Cardiac fibroblast (primary cell): ENCODE results near the gene SIRT7.

Experiments used
- DNase-seq, 2 donors: peaks; one replicate each; pipeline versions ENCODE4 v3.0.0 to v3.0.0-alpha.2; 2010; ENCODE audit warnings: low read depth in 2 of 2
- H3K4me3 ChIP-seq, 2 donors: replicated peaks in 1 of 2; 1 replicate in 1 of 2; 2 replicates in 1 of 2; pipeline ENCODE4 v1.5.1; 2011; ENCODE audit warnings: low read depth in 2 of 2, low read length in 2 of 2, mild to moderate bottlenecking in 2 of 2, moderate library complexity in 1 of 2
- TF ChIP-seq, protein P1 (sequence below): IDR thresholded peaks from one replicate; pipeline ENCODE4 v1.5.1; 2011; ENCODE audit warnings: low read depth, mild to moderate bottlenecking, low read length, inconsistent platforms

Gene SIRT7

GRCh38 chr17:81910840-81911276, 7.1 kb downstream of the SIRT7 start:
- H3K4me3 ChIP-seq: peak overlapping the region; percentile 78
- no peak for DNase-seq
- TF ChIP-seq, protein P1, sequence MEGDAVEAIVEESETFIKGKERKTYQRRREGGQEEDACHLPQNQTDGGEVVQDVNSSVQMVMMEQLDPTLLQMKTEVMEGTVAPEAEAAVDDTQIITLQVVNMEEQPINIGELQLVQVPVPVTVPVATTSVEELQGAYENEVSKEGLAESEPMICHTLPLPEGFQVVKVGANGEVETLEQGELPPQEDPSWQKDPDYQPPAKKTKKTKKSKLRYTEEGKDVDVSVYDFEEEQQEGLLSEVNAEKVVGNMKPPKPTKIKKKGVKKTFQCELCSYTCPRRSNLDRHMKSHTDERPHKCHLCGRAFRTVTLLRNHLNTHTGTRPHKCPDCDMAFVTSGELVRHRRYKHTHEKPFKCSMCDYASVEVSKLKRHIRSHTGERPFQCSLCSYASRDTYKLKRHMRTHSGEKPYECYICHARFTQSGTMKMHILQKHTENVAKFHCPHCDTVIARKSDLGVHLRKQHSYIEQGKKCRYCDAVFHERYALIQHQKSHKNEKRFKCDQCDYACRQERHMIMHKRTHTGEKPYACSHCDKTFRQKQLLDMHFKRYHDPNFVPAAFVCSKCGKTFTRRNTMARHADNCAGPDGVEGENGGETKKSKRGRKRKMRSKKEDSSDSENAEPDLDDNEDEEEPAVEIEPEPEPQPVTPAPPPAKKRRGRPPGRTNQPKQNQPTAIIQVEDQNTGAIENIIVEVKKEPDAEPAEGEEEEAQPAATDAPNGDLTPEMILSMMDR: no peak

- TF ChIP-seq, protein P1: no peak
- H3K4me3 ChIP-seq: peak overlapping the region; percentile 78
- no peak for DNase-seq
These were observed 7.8 kb downstream of the SIRT7 start for GRCh38 chr17:81909966-81910839.

- DNase-seq: no peak
- TF ChIP-seq, protein P1: no peak
- no peak overlapping the region for H3K4me3 ChIP-seq
These were observed 8.7 kb downstream of the SIRT7 start for GRCh38 chr17:81909231-81909630.

DNA sequence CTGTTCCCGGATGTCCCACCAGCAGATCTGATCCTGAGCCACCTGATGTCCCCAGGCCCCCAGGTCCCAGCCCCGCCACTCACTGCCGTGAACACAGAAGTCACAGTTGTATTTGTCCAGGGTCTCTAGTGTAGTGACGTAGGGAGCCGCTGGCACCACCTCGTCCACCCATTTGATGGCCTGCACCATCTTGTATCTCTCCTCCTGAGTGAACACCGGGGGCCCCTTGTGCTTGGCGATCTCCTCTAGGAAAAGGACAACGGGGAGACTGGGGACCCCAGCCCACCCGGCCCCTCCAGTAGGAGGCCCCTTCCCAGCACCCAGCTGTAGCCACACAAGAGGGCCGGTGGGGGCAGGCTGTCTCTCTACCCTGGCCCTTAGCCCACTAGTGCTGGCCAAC, 9.2 kb downstream of the SIRT7 start:
- TF ChIP-seq, protein P1: no peak
- no peak overlapping the region for H3K4me3 ChIP-seq
- no peak for DNase-seq

DNA sequence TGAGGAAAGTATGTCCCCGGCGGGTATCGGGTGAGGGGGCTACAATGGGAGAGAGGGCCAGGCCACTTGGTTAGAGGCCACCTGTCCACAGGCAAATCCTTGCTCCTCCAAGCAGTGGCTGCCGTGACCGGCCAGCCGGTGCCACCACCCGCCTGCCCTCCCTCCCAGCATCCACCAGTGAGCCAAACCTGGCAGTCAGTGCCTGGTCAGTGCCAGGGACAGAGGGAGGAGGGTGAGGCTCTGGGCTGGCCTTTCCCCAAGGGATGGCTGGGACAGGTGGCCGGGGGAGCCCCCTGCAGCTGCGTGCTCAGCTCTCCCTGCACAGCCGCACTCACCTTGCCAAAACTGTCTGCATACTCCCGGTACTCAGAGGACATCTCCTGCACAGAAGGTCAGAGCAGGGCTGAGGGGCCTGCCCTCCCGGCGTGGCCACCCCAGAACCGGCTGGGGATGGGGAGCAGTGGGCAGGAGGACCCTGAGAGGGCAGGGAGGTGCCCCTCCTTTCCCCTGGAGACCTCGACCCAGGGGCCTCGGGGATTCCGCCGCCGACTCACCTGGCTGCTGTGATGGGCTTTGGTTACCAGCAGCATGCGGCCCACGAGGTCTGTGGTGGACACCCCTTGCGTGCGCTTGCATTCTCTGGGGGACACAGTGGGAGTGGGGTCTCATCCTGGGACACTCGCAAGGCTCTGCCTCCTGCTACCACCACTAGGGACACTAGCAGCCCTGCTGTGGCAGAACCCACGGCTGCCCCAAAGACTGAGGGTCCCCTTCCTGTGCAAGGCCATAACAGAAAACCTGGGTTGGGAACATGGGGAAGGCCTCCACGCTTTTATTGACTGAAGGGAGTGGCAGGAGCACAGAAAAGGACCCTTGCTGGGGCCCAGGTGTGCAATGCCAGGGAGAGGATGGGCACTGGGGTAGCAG, 10.5 kb downstream of the SIRT7 start:
- no peak overlapping the region for H3K4me3 ChIP-seq
- TF ChIP-seq, protein P1: peak; percentile 4
- no peak for DNase-seq

GRCh38 chr17:81906476-81907218, 11.3 kb downstream of the SIRT7 start:
- TF ChIP-seq, protein P1: no peak
- DNase-seq: no peak
- H3K4me3 ChIP-seq: no peak overlapping the region
